Psoas muscle (tissue), 8 donors: ENCODE data around the gene RITA1. TPM values are rescaled to one million over a fixed set of nuclear protein-coding genes. Genes with fewer than 3 reads are reported as not detected.

ENCODE experiments used
- ATAC-seq, 4 donors: fragments of 200-7000 bp; cut with Tn5 transposase; one replicate each; pipeline ENCODE4 v1.9.1; 2020; ENCODE audit warnings: moderate library complexity in 3 of 4, mild to moderate bottlenecking in 2 of 4
- DNase-seq, 2 donors: peaks; one replicate each; pipeline ENCODE4 v3.0.0-alpha.2; 2020
- H3K27ac ChIP-seq: fragments of 200-600 bp; one replicate; pipeline ENCODE4 v1.8.0; 2022
- H3K27me3 ChIP-seq, 3 donors: fragments of 200-600 bp in 1 of 3; one replicate each; pipeline versions ENCODE4 v1.6.1 to v1.8.0; 2013 to 2022; ENCODE audit warnings: low read length in 2 of 3, mild to moderate bottlenecking in 2 of 3, moderate library complexity in 1 of 3; ENCODE audit not compliant: insufficient read depth in 3 of 3
- H3K36me3 ChIP-seq, 2 donors: fragments of 200-600 bp in 1 of 2; one replicate each; pipeline versions ENCODE4 v1.6.1 to v1.8.0; 2013 to 2022; ENCODE audit warnings: low read depth in 1 of 2, mild to moderate bottlenecking in 1 of 2, moderate library complexity in 1 of 2; ENCODE audit not compliant: insufficient read depth in 1 of 2
- H3K4me1 ChIP-seq: fragments of 200-600 bp; one replicate; pipeline ENCODE4 v1.8.0; 2022
- H3K4me3 ChIP-seq: fragments of 200-600 bp; one replicate; pipeline ENCODE4 v1.8.0; 2022; ENCODE audit warnings: mild to moderate bottlenecking
- H3K9me3 ChIP-seq: fragments of 200-600 bp; one replicate; pipeline ENCODE4 v1.8.0; 2022
- CTCF ChIP-seq: fragments of 200-600 bp; IDR thresholded peaks from one replicate; pipeline ENCODE4 v1.8.0; 2022; ENCODE audit warnings: antibody characterized with exemption
- whole genome bisulfite sequencing, 3 donors: extraction: QIAGEN DNeasy Blood & Tissue Kit; methylation state at CpG; one replicate each; pipeline versions ENCODE4 v1.1.6 to v1.1.7; 2013; 5-methylcytosine and 5-hydroxymethylcytosine counted together
- intact Hi-C, 2 donors: fragments of 100-400 bp; cut with DNase I; formaldehyde crosslinking; loops; one replicate each; pipeline versions ENCODE4 v1.11.0 to v1.14.2; 2022
- polyA plus RNA-seq, 3 donors: library from polyadenylated mRNA; stranded (reverse); fragments of 200-250 nt; gene quantifications; one replicate each; pipeline ENCODE4 v1.2.3, GENCODE V29; 2013
- total RNA-seq, 4 donors: library from RNA; stranded (reverse); fragmentation: NEBNext Ultra II Directional in 2 of 4; extraction: Animal tissue kit (Norgen Biotek cat#: 25700) in 2 of 4; gene quantifications; one replicate each; pipeline versions ENCODE4 v1.2.1 to v1.2.4, GENCODE V29; 2021 to 2023
- donor health status: healthy with polysubstance abuse.
- donor health status: DM: no; HTN: no; CAD: no; lungs with moderate emphysema.
- donor health status: Bipolar disorder and iron deficiency.
- donor health status: healthy.
- donor health status: DM: yes; HTN: yes; CAD: no.
- donor health status: DM: no; HTN: no; CAD: no.
- donor health status: DM: no; HTN: no; CAD: no.
- donor health status: DM: yes; HTN: yes; CAD: no.

Gene RITA1
- total and polyA plus RNA-seq, 7 donors: 13.0 to 28.5 (median 15.3) TPM

GRCh38 chr12:113196990-113197389, 11.5 kb downstream of the RITA1 start:
- H3K36me3 ChIP-seq: peaks cover 0 to 3% of the 10 kb centered on the region in 2 donors
- H3K27ac ChIP-seq: no peak overlapping the region
- ATAC-seq: peak; percentile 74 to 90 (median 86)
- intact Hi-C loops: loop anchor here in 1 of 2 donors (5.0 kb wide), 1 partner anchor 75 kb away; no protein-coding TSS in a partner anchor
- TF ChIP-seq CTCF: peak; percentile 62
- peaks cover 16% of the 10 kb centered on the region for H3K4me1 ChIP-seq
- peak; percentile 63 to 73 for DNase-seq
- H3K4me3 ChIP-seq: no peak overlapping the region
- 1 to 3% (median 3%) methylated on average over 3 to 4 of the region's 4 CpGs for WGBS, 3 donors
- H3K9me3 ChIP-seq: no peaks in the 10 kb centered on the region
- no peaks in the 10 kb centered on the region for H3K27me3 ChIP-seq

- WGBS, 3 donors: 90 to 95% (median 92%) methylated on average over 8 of the region's 8 CpGs
- Histone ChIP-seq H3K4me3 (no peak overlapping the region), H3K36me3 (no peaks in the 10 kb centered on the region), H3K27me3 (no peaks in the 10 kb centered on the region), H3K27ac (no peak overlapping the region), H3K4me1 (peaks cover 16% of the 10 kb centered on the region), H3K9me3 (no peaks in the 10 kb centered on the region)
- DNase-seq (peak in 1 of 2 donors; percentile 12), ATAC-seq (no peak)
- intact Hi-C loops: loop anchor here in 1 of 2 donors (5.0 kb wide), 1 partner anchor 75 kb away; no protein-coding TSS in a partner anchor
- no peak for TF ChIP-seq CTCF
Measured at GRCh38 chr12:113197518-113198077, 12.1 kb downstream of the RITA1 start.

GRCh38 chr12:113198296-113198695, 12.8 kb downstream of the RITA1 start:
- no peaks in the 10 kb centered on the region for H3K27me3 ChIP-seq
- no peaks in the 10 kb centered on the region for H3K9me3 ChIP-seq
- WGBS, 3 donors: 52 to 74% (median 72%) methylated on average over 1 of the region's 1 CpG
- peaks cover 16% of the 10 kb centered on the region for H3K4me1 ChIP-seq
- DNase-seq (no peak), ATAC-seq (no peak)
- no peak overlapping the region for H3K4me3 ChIP-seq
- intact Hi-C loops: loop anchor here in 1 of 2 donors (5.0 kb wide), 1 partner anchor 74 kb away; no protein-coding TSS in a partner anchor
- TF ChIP-seq CTCF: no peak
- H3K36me3 ChIP-seq: no peaks in the 10 kb centered on the region
- H3K27ac ChIP-seq: no peak overlapping the region

GRCh38 chr12:113200021-113200797, 14.7 kb downstream of the RITA1 start:
- no peak for TF ChIP-seq CTCF
- DNase-seq (no peak), ATAC-seq (no peak)
- Histone ChIP-seq H3K27ac (no peak overlapping the region), H3K27me3 (no peaks in the 10 kb centered on the region), H3K36me3 (no peaks in the 10 kb centered on the region), H3K9me3 (no peaks in the 10 kb centered on the region), H3K4me1 (peaks cover 14% of the 10 kb centered on the region), H3K4me3 (no peak overlapping the region)
- intact Hi-C loops: no loop called here
- 75 to 79% (median 76%) methylated on average over 12 of the region's 12 CpGs for WGBS, 3 donors
